ENCODE results near the gene CACFD1. TPM values are rescaled to one million over a fixed set of nuclear protein-coding genes. Genes with fewer than 3 reads are reported as not detected.

The CACFD1 gene
- 3.9 and 7.7 TPM in 2 replicates for total RNA-seq

DNA sequence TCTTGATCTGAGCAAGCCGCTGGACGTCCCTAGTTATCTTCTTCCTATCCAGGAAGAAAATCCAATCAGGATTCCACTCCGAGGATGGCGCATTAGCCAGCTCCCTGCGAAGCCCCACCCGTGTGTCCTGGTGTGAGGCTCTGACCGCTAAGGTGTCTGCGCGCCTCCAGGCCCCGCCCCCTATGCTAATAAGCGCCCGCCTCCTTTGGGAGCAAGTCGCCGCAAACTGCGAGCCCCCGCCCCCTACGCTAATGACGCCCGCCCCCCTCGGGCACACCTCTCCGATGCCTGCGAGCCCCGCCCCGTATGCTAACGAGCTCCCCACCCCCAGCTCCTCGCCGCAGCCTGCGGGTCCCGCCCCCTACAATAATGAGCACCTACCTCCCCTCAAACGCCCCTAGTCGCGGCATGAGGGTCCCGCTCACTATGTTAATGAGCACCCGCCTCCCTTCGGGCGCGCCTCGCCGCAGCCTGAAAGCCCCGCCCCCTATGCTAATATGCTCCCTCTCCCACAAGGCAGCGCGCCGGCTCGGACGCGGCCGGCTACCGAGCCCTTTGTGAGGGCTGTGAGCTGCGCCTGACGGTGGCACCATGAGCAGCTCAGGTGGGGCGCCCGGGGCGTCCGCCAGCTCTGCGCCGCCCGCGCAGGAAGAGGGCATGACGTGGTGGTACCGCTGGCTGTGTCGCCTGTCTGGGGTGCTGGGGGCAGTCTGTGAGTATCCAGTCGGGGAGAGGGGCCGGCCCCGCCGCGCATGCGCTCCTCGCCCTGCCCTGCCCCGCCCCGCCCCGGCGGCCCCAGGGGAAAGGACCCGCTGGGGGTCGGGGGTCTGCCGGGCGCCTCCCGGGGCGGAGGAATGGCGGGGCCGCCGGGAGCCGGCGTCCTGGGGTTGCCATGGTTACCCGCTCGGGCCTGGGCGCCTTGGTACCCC lies at the start of gene CACFD1:
Gene CACFD1, plus strand, starts transcription at position 503 of the 929 bp plus-strand sequence. Its CDS starts 89 bp downstream, at position 592.
- peak; percentile 94 for DNase-seq (ENCODE audit: low read depth)
- TF ChIP-seq, protein P1, sequence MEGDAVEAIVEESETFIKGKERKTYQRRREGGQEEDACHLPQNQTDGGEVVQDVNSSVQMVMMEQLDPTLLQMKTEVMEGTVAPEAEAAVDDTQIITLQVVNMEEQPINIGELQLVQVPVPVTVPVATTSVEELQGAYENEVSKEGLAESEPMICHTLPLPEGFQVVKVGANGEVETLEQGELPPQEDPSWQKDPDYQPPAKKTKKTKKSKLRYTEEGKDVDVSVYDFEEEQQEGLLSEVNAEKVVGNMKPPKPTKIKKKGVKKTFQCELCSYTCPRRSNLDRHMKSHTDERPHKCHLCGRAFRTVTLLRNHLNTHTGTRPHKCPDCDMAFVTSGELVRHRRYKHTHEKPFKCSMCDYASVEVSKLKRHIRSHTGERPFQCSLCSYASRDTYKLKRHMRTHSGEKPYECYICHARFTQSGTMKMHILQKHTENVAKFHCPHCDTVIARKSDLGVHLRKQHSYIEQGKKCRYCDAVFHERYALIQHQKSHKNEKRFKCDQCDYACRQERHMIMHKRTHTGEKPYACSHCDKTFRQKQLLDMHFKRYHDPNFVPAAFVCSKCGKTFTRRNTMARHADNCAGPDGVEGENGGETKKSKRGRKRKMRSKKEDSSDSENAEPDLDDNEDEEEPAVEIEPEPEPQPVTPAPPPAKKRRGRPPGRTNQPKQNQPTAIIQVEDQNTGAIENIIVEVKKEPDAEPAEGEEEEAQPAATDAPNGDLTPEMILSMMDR (IDR thresholded peaks at IDR 0.05; ENCODE audit: insufficient read depth, low read depth, low read length): no peak
- H3K4me3 ChIP-seq (ENCODE audit: low read depth, low read length): peak within 1 kb of the TSS; percentile 85

DNA sequence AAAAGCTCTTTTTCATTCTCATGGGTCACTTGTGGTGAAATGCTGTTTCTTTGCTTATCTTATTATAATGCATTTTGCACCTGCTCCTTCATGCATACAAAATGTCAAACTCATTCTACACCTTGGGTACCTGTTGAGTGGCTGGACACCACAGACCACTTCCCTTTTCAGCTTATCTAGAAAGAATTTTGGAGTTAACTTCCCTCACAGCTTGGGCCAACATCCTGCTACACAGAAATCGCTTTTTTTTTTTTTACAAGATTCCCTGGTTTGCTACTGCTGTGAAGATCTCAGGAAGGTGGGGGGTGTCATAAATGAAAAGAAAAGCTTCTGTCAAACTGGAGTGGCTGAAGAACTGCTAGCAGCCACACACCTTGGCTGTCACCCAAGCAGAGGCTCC lies 44.6 kb upstream of the CACFD1 start:
- no peak for DNase-seq (ENCODE audit: low read depth)
- TF ChIP-seq, protein P1 (IDR thresholded peaks at IDR 0.05; ENCODE audit: insufficient read depth, low read depth, low read length): no peak
- H3K4me3 ChIP-seq (ENCODE audit: low read depth, low read length): no peak overlapping the region

DNA sequence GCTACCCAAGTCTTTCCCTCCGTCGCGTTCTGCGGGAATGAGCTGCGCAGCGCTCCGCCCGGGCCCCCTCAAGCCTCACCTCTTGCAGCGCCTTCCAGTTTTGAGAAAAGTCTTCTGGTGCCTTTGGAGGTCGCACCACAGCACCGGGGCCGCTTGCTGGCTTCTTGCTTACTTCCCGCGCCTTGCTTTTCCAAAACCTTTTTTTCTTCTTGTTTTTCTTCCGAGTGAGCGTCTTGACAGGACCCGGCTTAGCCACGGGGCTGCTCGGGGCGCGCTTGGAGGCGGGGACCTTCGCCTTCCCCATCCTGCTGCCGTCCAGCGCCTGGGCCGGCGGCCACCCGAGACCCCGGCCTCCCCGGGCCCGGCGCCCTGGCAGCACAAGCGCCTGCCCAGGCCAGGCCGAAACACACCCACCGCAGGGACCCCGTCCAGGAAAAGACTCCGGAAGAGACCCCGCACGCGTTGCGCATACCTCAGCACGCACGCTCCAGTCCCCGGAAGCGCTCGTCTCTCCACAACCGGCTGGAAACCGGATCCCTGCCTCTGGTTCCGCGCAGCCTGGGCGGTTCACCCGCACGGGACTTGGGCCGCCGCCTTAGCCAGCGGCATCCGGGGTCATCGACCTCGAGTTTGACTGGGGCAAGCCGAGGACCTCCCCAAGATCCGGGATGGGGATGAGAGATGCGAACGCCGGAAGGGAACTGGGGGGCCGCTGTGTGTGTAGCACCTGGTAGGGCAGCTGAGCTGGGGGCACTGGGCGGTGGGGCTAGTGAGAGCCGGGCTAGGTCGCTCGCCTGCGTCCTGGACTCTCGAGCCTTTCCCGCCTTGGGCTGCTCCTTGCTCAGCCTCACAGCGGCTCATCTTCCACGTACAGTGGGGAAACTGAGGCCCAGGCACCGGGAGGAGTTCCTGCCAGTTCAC lies 42.0 kb upstream of the CACFD1 start, which contains the start of gene REXO4:
Gene REXO4, minus strand, starts transcription at position 470 of the 921 bp plus-strand sequence. Its CDS starts 166 bp downstream, at position 304.
- DNase-seq (ENCODE audit: low read depth): peak; percentile 88
- peak within 1 kb of the TSS; percentile 88 for H3K4me3 ChIP-seq (ENCODE audit: low read depth, low read length)
- TF ChIP-seq, protein P1 (IDR thresholded peaks at IDR 0.05; ENCODE audit: insufficient read depth, low read depth, low read length): no peak

DNA sequence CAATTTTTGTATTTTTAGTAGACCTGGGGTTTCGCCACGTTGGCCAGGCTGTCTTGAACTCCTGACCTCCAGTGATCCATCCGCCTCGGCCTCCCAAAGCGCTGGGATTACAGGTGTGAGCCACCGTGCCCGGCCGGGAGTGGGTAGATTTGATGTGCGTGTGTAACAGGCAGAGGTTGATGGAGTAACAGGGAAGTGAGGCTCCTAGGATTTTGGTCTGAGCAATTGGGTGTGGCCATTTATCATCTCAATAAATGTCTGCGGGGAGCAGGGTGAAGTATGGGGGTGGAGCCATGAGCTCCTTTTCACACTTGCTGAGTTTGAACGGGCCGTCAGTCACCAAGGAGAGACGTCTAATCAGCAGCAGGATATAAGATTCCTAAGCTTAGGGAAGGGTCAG lies 40.8 kb upstream of the CACFD1 start:
- DNase-seq (ENCODE audit: low read depth): no peak
- no peak overlapping the region for H3K4me3 ChIP-seq (ENCODE audit: low read depth, low read length)
- TF ChIP-seq, protein P1 (IDR thresholded peaks at IDR 0.05; ENCODE audit: insufficient read depth, low read depth, low read length): no peak

DNA sequence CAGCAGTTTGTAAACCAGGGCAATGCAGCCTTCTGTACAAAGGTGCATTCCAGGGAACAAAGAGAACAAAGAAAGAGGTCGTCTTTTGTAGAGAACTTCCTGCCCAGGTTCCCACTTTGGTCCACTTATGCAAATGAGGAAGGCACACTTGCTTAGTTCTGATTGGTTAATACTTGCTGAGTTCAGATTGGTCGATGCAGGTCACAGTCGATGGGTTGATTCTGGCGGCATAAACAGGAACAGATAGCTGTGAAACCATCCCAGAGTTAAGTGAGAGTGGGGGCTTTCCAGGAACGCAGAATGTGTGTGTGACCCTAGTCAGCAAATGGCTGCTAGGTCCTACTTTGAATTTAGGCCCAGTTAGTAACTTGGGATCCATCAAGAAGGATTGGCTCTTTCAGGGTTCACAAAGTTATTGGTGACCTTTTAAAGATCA lies 39.4 kb upstream of the CACFD1 start:
- DNase-seq (ENCODE audit: low read depth): no peak
- TF ChIP-seq, protein P1 (IDR thresholded peaks at IDR 0.05; ENCODE audit: insufficient read depth, low read depth, low read length): no peak
- no peak overlapping the region for H3K4me3 ChIP-seq (ENCODE audit: low read depth, low read length)

All from fibroblast of villous mesenchyme (primary cell).